8988T (cell line): ENCODE results near the gene FAM193B.
A peak's percentile ranks its signal among the peaks of the same experiment; 100 is the strongest.
"Not testable (repeated sequence)": the region's sequence is repeated elsewhere in the genome, so short reads cannot be mapped to it uniquely, and the experiment has no call there.

ENCODE experiments used
- DNase-seq: peaks from one replicate; pipeline ENCODE4 v3.0.0; 2011

Gene FAM193B

DNA sequence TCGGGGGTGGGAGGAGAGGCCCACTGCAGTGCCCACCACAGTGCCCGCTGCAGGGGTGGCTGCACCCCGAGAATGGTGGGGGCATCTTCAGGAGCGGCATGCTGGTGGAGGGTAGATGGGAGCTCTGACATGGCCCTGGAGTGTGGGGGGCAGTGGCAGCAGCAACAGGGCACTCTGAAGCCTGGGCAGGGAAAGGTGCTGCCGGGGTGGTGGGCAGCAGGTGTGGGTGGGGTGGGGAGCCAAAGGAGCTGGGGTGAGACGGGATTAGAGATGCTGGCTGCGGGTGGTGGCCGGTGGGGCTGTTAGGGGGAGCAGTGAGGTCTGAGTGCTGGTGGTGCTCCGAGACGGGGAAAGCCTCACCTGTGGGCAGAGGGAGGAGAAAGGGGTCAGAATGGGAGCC lies 18.0 kb downstream of the FAM193B start:
- no peak for DNase-seq

GRCh38 chr5:177535125-177535524 lies 19.2 kb downstream of the FAM193B start:
- DNase-seq, result no peak

DNA sequence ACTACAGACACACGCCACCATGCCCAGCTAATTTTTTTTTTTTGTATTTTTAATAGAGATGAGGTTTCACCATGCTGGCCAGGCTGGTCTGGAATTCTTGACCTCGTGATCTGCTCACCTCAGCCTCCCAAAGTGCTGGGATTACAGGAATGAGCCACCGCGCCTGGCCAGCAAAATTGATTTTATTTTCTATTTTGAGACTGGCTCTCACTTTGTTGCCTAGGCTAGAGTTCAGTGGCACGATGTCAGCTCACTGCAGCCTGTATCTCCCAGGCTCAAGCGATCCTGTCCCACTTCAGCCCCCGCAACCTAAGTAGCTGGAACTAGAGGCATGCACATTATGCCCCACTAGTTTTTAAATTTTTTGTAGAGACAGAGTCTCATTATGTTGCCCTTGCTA lies 19.9 kb downstream of the FAM193B start:
- not testable (repeated sequence) for DNase-seq

- no peak for DNase-seq
Observed at GRCh38 chr5:177531209-177531940, 23.0 kb downstream of the FAM193B start.

DNA sequence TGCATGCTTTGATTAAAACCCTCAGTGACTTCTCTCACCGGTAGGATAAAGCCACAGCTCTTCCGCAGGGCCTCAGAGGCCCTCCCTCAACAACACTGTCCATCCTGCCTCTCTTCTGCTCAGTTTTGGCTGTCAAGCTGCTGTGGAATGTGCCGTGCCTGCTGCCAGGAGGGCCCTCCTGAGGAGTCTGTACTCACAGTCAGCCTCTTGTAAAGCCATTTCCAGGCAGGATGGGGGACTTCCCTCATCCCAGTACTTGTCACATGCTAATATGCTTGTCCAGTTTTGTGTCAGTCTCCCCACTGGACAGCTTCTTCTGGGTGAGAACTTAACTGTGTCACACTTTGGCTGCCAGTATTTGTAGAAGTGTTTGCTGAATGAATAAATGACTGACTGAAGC lies 23.7 kb downstream of the FAM193B start:
- DNase-seq, result no peak

- no peak for DNase-seq
Observed at GRCh38 chr5:177529247-177530203, 24.8 kb downstream of the FAM193B start.

DNA sequence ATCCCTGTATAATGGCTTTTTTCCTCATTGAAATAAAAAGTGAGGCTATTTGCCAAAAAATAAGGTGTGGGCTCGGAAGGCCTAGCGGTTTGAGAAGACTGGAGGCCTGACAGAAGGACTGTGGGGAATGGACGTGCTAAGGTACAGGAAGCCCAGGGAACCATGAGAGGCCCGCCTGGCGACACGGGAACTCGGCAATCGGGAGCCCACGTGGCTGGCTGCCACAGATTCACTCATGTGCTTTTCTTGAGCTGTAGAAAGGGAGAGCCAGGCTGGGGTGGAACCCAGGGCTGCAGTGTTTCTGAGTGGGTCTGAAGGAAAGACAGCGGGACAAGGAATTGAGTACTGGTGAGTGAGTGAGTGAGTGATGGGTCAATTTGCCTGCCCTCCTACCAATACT lies 25.7 kb downstream of the FAM193B start:
- no peak for DNase-seq

- DNase-seq, result no peak
Observed at GRCh38 chr5:177527595-177527994, 26.8 kb downstream of the FAM193B start.

DNA sequence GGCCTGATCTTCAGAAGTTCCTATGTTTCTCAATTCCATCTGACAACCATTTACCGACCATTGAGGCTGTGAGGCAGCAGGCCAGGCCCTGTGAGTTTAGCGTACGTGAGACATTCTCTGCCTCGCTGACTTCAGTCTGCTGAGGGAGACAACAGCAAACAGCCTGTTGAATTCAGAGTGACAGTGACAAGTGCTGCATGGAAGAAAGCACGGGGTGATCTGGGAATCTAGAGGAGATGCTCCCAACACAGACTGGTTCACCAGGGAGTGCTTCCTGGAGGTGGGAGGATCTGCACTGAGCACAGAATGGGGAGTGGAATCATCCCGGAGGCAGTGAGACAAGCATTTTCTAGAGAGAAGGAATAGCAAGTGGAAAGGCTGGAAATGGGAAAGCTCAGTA lies 27.6 kb downstream of the FAM193B start:
- no peak for DNase-seq

DNA sequence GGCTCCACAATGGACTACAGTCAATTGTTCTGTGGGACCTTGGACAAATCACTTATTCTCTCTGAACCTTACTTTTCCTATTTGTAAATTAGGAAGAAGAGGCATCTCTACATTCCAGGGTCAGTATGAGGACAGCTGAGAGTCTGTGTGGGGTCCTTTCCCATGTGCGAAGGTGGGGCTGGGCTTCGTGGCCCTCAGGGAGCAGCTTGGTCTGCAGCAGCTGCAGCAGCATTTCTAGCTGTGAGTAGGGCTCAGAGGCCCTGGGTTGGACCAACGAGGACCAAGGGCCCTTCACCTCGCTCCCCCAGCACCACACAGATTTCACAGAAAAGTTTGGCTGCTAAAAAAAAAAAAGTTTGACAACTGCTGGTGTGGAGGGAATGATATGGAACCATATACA lies 28.2 kb downstream of the FAM193B start:
- DNase-seq, result no peak

GRCh38 chr5:177524941-177525655 lies 29.3 kb downstream of the FAM193B start:
- DNase-seq, result no peak

DNA sequence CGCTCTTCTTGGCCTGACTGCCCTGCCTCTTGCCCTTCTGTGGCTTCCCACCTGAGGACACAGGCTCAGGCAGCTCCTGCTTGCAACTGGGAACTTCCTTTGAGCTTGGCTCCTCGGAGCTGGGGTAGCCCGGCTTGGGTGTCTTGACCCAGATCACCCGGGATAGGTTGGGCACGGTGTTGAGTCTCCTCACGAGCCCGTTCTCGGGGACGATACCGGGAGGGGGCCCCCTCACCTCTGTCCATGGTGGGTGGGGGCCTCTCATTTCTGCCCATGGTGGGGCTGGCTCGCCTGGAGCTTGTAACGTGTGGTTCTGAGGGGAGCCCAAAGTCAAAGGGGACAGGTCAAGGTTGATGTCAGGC lies 29.8 kb downstream of the FAM193B start:
- no peak for DNase-seq

DNA sequence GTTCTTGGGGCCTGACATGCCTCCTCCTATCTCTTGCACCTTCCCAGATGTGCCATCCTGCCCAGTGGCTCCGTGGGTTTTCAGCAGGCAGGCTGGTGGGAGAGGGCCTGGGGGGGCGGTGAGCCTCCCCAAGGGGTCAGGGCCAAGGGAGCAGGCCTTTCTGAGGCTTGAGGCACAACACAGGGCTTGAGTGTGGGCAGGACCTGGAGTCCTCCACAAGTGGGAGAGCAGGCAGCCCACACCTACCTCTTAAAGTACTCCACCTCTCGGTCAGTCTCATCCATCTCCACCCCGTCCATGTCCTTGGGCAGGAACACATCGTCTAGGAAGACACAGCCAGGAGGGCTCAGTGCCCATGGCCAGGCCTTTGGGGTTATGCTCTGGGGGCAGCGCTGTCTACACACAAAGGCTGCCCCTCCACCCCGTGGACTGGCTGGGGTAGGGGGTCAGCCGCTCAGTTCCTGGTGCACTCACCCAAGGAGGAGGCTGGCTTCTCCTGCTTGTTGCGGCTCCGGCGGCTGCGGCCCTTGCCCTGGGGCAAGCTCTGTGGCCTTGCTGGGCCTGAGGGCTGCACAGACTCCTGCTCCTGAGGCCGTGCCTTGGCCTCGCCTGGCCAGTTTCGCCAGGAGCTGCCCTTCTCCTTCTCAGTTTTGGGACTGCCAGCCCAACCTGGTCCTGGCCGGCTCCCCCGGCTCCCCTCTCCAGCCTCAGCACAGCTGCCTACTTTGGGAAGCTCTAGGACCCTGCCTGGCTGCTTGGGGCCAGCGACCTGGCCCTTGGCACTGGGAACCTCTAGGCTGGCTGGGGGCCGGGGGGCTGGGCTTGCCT lies 30.4 kb downstream of the FAM193B start:
- DNase-seq, result no peak

GRCh38 chr5:177520916-177521513 lies 33.3 kb downstream of the FAM193B start:
- DNase-seq, result no peak

GRCh38 chr5:177520271-177520670 lies 34.1 kb downstream of the FAM193B start:
- no peak for DNase-seq

- no peak for DNase-seq
Observed at GRCh38 chr5:177519463-177520235, 34.7 kb downstream of the FAM193B start.

GRCh38 chr5:177516601-177517568 lies 37.5 kb downstream of the FAM193B start, which contains the start of gene DDX41:
DDX41 (minus strand) TSS chr5:177516961; CDS start chr5:177516945, 16 bp downstream.
- DNase-seq, result peak; percentile 99

GRCh38 chr5:177515580-177515979 lies 38.8 kb downstream of the FAM193B start:
- DNase-seq, result no peak

DNA sequence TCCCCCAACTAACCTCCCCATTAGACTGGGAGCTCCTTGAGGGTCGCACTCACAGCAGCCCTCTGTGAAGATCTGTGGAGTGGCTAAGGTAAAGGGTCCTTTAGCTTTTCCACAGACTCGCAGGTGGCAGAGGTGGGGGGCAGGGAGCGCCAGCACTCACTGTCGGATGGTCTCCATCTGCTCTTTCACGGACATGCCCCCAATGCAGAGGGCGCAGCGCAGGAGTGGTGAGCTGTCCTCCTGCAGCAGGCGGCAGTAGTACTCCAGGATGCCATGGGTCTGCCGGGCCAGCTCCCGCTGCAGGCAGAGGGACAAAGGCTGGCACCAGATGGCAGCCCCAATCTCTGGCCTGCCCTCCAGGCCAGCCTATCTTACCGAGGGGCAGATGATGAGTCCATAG lies 39.8 kb downstream of the FAM193B start:
- DNase-seq, result no peak

DNA sequence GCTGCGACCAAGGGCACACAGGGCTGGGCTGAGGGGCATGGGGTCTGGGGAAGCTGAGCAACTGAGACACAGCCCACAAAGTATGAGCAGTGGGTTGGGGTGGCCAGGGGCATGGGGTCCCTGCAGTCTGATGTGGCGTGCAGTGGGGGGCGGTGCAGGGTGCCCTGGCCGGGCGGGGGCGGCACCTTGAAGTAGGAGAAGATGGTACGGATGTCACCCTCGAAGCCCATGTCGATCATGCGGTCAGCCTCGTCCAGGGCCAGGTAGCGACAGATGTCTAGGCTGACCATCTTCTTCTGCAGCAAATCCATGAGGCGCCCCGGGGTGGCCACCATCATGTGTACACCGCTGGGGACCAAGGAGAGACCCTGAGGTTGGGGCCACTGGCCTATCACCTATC lies 40.9 kb downstream of the FAM193B start:
- no peak for DNase-seq
